Measurements from ENCODE around the gene DPP7. TPM values are rescaled to one million over a fixed set of nuclear protein-coding genes. Genes with fewer than 3 reads are reported as not detected.

DPP7 gene
- total RNA-seq, 1 experiment from 2014 or later: 51.6 TPM

GRCh38 chr9:137148242-137148641, 33.7 kb upstream of the DPP7 start:
- CTCF ChIA-PET: no interaction called here
- Mint-ChIP-seq H3K36me3 (ENCODE audit: insufficient read depth, unreplicated experiment) (peaks cover 6% of the 10 kb centered on the region), H3K9me3 (ENCODE audit: low read depth, unreplicated experiment) (peaks cover 2% of the 10 kb centered on the region)

GRCh38 chr9:137147793-137148160, 33.2 kb upstream of the DPP7 start:
- H3K4me3 Mint-ChIP-seq (ENCODE audit: low read depth, unreplicated experiment): no peak overlapping the region
- H3K4me1 Mint-ChIP-seq (ENCODE audit: low read depth, unreplicated experiment): no peaks in the 10 kb centered on the region
- H3K9me3 Mint-ChIP-seq (ENCODE audit: low read depth, unreplicated experiment): peaks cover 2% of the 10 kb centered on the region
- no TSS peak for BruUV-seq (replicated peaks)
- peaks cover 6% of the 10 kb centered on the region for H3K36me3 Mint-ChIP-seq (ENCODE audit: insufficient read depth, unreplicated experiment)
- CTCF ChIA-PET: no interaction called here
- intact Hi-C loops (cut with micrococcal nuclease; ENCODE audit: unreplicated experiment): no loop called here
- H3K27me3 Mint-ChIP-seq (ENCODE audit: unreplicated experiment): peaks cover 49% of the 10 kb centered on the region
- no peak for DNase-seq
- TF ChIP-seq, protein P1, sequence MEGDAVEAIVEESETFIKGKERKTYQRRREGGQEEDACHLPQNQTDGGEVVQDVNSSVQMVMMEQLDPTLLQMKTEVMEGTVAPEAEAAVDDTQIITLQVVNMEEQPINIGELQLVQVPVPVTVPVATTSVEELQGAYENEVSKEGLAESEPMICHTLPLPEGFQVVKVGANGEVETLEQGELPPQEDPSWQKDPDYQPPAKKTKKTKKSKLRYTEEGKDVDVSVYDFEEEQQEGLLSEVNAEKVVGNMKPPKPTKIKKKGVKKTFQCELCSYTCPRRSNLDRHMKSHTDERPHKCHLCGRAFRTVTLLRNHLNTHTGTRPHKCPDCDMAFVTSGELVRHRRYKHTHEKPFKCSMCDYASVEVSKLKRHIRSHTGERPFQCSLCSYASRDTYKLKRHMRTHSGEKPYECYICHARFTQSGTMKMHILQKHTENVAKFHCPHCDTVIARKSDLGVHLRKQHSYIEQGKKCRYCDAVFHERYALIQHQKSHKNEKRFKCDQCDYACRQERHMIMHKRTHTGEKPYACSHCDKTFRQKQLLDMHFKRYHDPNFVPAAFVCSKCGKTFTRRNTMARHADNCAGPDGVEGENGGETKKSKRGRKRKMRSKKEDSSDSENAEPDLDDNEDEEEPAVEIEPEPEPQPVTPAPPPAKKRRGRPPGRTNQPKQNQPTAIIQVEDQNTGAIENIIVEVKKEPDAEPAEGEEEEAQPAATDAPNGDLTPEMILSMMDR (IDR thresholded peaks at IDR 0.05; ENCODE audit: unreplicated experiment): no peak
- H3K27ac Mint-ChIP-seq (ENCODE audit: unreplicated experiment): no peak overlapping the region

More at GRCh38 chr9:137148242-137148641, 33.7 kb upstream of the DPP7 start:
- intact Hi-C loops (cut with micrococcal nuclease; ENCODE audit: unreplicated experiment): no loop called here
- Mint-ChIP-seq H3K4me1 (ENCODE audit: low read depth, unreplicated experiment) (no peaks in the 10 kb centered on the region), H3K27me3 (ENCODE audit: unreplicated experiment) (peaks cover 44% of the 10 kb centered on the region), H3K27ac (ENCODE audit: unreplicated experiment) (no peak overlapping the region), H3K4me3 (ENCODE audit: low read depth, unreplicated experiment) (no peak overlapping the region)
- DNase-seq: no peak
- TF ChIP-seq, protein P1 (IDR thresholded peaks at IDR 0.05; ENCODE audit: unreplicated experiment): no peak
- BruUV-seq (replicated peaks): no TSS peak

DNA sequence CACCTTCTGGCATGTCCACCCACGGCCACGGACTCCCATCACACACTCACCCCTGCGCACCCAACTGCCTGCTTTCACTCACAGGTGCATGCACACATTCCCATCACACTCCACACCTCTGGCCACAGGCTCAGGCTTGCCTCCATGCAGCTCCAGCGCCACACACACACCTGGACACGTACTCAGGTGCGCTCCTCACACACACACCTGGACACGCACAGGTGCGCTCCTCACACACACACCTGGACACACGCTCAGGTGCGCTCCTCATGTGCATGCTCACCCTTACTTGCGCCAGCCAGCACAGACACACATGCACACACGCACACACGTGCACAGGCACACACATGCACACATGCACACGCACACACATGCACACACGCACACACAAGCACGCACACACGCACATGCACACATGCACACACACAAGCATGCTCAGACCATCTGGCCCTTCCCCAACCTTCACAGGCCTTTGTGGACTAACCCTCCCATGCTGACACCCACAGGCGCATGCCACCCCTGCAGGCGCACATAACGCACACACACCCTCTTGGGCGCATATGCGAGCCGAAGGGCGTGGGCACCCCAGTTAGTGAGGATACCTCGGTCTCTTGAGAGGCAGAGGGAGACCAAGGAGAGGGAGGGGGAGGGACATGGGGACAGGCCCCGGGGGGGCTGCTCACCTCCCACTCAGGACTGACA, 32.7 kb upstream of the DPP7 start:
- CTCF ChIA-PET: interaction anchor here (0.5 kb wide), 1 partner anchor 52 kb away, joined by 4 read pairs; no protein-coding TSS in a partner anchor
- TF ChIP-seq, protein P1 (IDR thresholded peaks at IDR 0.05; ENCODE audit: unreplicated experiment): no peak
- Mint-ChIP-seq H3K4me3 (ENCODE audit: low read depth, unreplicated experiment) (no peak overlapping the region), H3K9me3 (ENCODE audit: low read depth, unreplicated experiment) (peaks cover 2% of the 10 kb centered on the region), H3K36me3 (ENCODE audit: insufficient read depth, unreplicated experiment) (peaks cover 6% of the 10 kb centered on the region), H3K27me3 (ENCODE audit: unreplicated experiment) (peaks cover 54% of the 10 kb centered on the region), H3K4me1 (ENCODE audit: low read depth, unreplicated experiment) (no peaks in the 10 kb centered on the region), H3K27ac (ENCODE audit: unreplicated experiment) (no peak overlapping the region)
- no peak for DNase-seq
- no TSS peak for BruUV-seq (replicated peaks)
- intact Hi-C loops (cut with micrococcal nuclease; ENCODE audit: unreplicated experiment): no loop called here

GRCh38 chr9:137146527-137146918, 32.0 kb upstream of the DPP7 start:
- H3K9me3 Mint-ChIP-seq (ENCODE audit: low read depth, unreplicated experiment): peaks cover 2% of the 10 kb centered on the region
- intact Hi-C loops (cut with micrococcal nuclease; ENCODE audit: unreplicated experiment): no loop called here
- CTCF ChIA-PET: no interaction called here
- peaks cover 61% of the 10 kb centered on the region for H3K27me3 Mint-ChIP-seq (ENCODE audit: unreplicated experiment)
- no peak overlapping the region for H3K27ac Mint-ChIP-seq (ENCODE audit: unreplicated experiment)
- no peak for DNase-seq
- no TSS peak for BruUV-seq (replicated peaks)
- H3K4me3 Mint-ChIP-seq (ENCODE audit: low read depth, unreplicated experiment): no peak overlapping the region
- peaks cover 6% of the 10 kb centered on the region for H3K36me3 Mint-ChIP-seq (ENCODE audit: insufficient read depth, unreplicated experiment)
- TF ChIP-seq, protein P1 (IDR thresholded peaks at IDR 0.05; ENCODE audit: unreplicated experiment): no peak
- no peaks in the 10 kb centered on the region for H3K4me1 Mint-ChIP-seq (ENCODE audit: low read depth, unreplicated experiment)

Measured in Calu3 (cell line).